NCI-H2107 (cell line): ENCODE results near the gene SPEF1.
"Not testable (repeated sequence)": the region's sequence is repeated elsewhere in the genome, so short reads cannot be mapped to it uniquely, and the experiment has no call there.

Source experiments
- DNase-seq: peaks from one replicate; lab custom pipeline; 2025; lab: John Stamatoyannopoulos, UW

Gene SPEF1, protein sequence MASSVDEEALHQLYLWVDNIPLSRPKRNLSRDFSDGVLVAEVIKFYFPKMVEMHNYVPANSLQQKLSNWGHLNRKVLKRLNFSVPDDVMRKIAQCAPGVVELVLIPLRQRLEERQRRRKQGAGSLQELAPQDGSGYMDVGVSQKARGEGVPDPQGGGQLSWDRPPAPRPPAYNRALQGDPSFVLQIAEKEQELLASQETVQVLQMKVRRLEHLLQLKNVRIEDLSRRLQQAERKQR

DNA sequence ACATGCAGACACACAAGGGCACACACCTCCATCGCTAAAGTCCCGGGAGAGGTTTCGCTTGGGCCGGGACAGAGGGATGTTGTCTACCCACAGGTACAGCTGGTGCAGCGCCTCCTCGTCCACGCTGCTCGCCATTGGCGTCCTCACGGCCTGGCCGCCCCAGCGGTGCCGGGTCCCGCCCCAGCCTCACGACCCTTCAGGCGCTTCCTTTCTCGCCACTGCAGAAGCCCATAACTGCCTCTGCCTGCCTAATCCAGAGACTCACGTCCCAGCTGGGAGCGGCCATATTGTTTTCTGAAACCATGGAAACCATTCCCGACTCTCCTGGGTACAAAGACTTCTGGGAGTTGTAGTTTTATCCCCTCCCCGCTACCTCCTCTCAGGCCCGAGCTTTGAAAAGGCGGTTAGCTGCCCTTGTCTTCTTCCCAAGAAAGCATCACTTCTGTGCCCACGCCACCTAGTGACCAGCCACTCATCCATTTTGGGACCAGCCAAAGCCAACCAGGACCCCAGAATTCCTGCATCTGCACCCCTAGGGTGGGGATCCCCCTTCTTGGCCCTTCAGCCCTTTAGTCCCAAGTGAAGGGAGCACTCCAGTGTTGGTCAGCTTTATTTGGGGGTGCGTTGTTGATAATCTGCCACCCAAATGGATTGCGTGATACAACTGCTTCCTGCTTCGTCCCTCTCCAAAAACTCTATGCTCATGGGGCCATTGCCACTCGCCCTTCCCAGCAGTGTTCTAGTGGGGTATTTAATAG lies at the start of gene SPEF1:
Gene SPEF1 (minus strand): TSS at position 296 of the 758 bp plus-strand sequence. CDS start 161 bp downstream, at position 135.
- DNase-seq: peak; percentile 58

DNA sequence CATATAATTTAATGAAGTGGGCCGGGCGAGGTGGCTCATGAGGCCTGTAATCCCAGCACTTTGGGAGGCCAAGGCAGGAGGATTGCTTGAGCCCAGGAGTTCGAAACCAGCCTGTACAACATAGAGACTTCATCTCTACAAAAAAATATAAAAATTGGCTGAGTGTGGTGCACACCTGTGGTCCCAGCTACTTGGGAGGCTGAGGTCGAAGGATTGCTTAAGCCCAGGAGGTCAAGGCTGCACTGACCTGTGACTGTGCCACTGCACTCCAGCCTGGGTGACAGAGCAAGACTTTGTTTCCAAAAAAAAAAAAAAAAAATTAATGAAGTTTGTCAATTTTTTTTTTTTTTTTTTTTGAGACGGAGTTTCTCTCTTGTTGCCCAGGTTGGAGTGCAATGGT lies 48.6 kb upstream of the SPEF1 start:
- not testable (repeated sequence) for DNase-seq

DNA sequence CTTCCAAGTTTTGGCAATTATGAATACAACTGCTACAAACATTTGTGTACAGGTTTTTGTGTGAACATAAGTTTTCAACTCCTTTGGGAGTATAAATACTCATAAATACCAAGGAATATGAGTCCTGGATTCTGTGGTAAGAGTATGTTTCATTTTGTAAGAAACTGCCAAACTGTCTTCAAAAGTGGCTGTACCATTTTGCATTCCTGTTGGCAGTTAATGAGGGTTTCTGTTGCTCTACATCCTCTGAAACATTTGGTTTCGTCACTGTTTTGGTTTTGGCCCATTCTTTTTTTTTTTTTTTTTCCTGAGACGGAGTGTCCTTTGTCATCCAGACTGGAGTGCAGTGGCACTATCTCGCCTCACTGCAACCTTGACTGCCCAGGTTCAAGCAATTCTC lies 47.5 kb upstream of the SPEF1 start:
- no peak for DNase-seq

DNA sequence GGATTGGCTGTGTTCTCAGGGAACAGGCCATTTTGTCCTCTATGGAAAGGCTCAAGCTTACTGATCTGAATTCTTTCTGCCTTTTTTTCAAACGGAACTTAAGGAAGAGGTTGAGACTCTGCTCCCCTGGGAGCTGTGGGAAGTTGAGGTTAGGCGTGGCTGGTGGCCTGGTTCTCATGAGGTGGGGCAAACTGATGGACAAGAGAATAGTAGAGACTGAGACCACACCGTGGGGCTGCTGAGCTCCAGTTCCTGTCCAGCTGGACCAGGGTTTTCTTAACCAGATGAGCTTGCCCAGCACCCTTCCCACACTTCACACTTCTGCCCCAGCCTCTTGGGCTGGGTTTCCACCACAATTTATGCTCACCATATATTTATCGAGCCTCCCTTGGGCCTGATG lies 45.2 kb upstream of the SPEF1 start:
- no peak for DNase-seq

DNA sequence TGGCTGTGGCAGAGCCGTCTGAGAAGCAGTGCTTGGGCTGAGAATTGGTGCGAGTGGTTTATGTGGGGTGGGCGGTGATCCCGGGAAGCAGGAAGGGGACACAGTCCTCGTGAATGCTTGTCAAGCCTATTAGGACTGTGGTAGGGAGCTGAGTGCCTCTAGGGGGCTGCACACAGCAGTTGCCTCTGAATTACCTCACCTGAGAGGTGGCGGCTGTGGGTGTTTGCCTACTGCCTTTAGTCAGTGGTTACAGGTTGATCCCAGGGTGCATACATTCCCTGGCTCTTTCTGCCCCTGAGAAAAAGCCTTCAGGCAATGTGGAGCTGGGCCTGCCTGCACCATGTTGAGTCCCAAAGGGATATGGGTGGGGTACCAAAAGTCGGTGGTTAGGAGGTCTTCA lies 44.3 kb upstream of the SPEF1 start:
- DNase-seq: no peak

DNA sequence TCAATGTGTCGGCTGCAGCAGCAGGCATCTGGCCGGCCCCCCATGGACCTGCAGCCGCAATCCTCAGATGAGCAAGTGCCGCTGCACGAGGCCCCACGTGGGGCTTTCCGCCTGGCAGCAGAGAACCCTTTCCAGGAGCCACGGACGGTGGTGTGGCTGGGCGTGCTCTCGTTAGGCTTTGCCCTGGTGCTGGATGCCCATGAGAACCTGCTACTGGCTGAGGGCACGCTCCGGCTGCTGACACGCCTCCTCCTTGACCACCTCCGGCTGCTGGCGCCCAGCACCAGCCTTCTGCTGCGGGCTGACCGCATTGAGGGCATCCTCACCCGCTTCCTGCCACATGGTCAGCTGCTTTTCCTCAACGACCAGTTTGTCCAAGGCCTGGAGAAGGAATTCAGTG lies 42.6 kb upstream of the SPEF1 start:
- no peak for DNase-seq

DNA sequence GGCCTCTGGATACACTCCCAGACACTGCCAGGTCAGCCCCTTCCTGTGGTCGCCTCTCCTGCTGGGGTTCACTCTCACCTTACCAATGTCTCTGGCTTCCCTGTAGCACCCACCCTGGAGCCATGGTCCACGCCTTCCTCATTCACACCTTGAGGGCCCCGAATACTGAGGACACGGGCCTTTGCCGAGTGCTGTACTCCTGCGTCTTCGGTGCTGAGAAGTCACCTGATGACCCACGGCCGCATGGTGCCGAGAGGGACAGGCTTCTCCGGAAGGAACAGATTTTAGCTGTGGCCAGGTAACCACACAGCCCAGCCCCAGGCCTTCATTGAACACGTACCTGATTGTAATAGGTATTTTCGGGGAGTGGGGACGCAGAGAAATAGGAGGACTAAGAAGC lies 40.7 kb upstream of the SPEF1 start:
- DNase-seq: no peak

DNA sequence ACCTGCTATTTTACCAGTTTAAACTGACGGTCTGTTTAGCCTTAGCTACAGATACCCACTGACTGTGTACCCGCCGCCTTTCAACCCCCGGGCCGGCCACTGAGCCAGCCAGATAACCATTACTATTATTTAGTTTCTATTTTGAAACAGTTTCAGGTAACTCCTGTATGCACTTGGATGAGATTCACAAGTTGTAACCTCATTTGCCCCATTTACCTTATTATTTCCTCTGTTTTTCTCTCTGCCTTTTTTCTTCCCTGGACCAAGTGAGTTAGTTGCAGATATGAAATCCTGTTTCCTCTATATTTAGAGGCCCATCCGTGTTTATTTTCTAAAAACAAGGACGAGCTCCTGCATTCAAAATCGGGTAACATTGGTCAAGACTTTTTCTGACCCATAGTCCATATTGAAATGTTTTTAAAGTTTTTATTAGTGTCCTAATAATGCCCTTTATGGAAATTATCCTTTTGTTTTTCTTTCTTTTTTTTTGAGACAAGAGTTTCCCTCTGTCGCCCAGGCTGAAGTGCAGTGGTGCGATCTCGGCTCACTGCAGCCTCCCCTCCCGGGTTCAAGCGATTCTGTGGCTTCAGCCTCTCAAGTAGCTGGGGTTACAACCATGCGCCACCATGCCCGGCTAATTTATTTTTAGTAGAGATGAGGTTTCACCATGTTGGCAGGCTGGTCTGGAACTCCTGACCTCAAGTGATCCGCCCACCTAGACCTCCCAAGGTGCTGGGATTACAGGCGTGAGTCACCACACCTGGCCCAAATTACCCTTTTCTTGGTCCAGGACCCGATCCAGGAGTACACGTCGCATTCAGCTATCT lies 39.9 kb upstream of the SPEF1 start:
- no peak for DNase-seq

DNA sequence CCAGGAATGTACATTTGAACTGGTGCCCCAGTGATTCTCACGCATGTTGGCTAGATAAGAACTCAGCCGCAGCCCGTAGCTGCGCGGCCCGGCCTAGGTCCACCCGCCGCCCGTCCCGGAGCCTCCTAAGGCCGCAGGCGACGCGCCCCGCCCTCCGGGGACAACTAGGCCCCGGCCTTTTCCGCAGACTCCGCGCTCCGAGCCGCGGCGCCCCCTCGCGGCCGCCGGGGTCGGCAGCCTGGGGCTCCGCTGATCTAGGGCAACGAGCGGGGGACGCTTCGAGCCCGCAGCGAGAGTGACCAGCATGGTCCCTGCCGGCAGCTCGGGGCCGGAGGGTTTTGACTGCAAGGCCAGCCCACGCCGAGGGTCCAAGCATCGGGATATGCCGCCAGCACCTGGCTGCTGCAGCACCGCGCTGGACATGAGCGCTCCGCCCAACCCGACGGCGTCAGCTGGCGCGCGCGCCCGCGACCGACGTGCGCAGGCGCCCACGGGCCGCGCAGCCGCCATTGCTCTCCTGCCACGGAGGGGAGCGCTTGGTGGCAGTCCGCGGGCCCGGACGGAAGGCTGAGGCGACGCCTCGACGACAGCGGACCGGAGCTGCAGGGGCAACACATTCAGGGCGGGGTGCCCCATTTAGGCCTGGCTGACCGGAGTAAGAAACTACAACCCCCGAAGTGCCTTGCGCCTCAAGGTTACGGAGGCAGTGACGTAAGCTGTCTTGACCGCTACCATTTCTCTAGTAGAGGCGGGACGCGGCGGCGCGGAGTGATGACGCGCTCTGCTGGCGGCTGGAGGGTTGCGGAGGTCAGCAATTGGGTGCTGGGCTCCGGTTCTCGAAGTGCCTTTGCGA lies 39.0 kb upstream of the SPEF1 start, which contains the start of gene AP5S1:
Gene AP5S1 (plus strand): TSS at position 500 of the 853 bp plus-strand sequence. CDS start 1,571 bp downstream, outside the sequence.
- DNase-seq: peak; percentile 81

DNA sequence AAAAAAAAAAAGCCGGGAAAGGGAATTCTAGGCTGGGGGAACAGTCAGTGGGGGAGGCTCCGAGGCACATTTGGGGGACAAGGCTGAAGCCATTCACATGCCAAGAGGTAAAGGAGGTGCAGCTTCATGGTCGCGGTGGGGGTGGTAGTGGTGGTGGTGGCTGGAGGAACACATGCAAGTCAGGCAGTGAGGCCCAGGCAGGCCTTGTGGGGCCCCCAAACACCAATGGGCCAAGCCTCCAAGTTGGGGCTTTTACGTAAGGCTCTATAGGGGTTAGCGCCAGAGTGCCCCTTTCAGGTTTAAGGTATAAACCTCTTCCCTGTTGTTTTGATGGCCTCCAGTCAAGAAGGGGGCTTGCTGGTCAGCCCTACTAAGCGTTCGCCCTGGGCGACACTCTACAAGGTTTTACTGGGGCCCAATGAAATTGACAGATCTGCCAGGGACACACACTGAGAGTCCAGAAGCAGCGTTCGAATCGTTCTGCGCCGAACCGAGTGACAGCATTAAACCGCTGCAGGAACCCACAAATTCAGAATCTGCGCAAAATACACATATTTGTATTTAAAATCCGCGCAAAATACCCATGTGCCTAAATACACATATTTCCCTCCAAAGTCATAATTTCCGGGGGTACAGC lies 38.3 kb upstream of the SPEF1 start:
- DNase-seq: no peak

DNA sequence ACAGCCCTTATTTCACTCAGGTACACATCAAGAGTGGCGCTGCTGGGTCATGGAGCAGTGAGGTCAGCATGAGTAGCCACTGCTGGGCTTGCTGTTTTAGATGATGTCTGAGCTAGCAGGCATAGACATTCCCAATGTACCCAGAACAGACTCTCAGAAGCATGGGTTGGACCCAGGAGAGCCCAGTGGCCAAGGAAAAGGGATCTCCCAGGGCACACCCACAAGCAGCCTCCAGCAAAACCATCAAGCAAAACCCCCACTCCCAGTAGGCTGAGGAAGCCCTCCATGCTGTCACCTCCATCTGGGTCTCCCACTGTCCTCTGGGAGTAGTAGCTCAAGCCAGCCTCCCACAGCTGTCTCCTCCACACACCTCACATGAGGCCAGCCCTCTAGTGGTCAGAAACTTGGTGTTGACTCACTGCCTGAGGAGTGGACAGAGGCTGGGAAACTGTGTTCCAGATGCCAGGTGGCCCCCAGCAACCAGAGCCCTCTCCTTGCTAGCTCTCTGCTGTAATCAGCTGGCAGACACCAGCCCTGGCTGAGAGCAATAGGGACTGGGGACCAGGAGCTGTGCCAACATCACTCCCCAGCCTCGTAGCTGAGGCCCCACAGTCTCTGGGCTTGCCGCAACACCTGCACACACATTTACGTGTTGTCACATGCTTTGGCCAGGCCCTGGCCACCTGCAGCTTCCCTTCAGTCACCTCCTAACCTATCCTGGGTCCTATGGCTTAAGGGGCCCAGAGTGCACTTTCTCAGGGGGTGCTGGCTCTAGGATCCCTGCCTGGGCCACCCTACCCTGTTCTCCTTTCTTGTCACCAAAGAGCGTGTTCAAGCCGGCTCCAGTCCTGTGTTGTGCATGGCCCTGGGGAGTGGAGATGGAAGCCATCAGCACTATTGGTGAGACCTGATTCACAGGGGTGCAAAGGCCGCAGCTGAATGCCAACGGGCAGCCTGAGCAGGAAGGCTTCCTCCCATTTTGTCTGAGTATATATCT lies 37.2 kb upstream of the SPEF1 start:
- no peak for DNase-seq

DNA sequence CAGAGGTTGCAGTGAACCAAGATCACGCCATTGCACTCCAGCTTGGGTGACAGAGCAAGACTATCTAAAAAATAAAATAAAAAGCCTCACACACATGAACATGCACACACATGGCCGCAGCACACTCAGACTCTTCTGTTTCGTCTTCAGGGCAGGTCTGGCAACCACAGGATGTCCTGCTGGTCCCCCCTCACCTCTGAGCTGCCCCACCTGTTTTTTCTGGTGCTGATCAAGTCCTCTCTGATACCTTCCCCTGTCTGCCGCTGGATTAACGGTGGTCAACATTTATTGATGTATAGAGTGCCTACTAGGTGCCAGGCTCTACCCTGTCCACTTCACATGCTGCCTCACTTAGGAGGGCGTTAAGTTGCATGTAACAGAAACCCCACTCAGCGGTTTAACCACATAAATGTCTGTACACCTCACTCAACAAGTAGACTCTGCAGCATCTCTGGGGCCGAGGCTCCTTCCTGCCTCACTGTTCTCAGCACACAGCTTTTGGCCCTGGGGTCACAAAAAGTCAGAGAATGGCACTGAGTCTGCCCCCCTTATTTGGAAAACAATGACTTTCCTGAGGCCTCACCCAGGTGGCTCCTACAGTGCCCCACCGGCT lies 34.6 kb upstream of the SPEF1 start:
- DNase-seq: no peak

DNA sequence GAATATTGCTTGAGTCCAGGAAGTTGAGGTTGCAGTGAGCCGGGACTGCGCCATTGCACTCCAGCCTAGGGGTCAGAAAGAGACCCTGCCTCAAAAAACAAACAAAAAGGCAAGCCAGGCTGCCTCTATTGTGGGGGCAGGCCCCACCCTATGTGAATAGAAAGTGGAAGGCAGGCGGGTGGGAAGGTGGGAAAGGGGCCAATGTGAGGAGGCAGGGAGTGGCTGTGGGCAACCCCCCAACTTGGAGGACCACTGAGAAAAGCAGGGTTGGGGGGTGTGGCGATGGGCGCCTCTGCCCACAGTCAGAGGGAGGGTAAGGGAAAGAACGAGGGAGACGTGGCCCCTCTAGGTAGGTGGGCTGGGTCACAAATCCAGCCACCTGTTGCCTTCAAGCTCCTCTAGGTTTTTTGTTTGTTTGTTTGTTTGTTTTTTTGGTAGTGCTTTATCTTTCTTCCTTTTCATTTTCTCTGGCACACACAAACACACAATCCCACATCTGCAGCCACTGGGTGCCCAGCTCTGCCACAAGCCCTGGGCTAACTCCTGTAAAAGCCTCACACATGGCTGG lies 33.8 kb upstream of the SPEF1 start:
- no peak for DNase-seq

DNA sequence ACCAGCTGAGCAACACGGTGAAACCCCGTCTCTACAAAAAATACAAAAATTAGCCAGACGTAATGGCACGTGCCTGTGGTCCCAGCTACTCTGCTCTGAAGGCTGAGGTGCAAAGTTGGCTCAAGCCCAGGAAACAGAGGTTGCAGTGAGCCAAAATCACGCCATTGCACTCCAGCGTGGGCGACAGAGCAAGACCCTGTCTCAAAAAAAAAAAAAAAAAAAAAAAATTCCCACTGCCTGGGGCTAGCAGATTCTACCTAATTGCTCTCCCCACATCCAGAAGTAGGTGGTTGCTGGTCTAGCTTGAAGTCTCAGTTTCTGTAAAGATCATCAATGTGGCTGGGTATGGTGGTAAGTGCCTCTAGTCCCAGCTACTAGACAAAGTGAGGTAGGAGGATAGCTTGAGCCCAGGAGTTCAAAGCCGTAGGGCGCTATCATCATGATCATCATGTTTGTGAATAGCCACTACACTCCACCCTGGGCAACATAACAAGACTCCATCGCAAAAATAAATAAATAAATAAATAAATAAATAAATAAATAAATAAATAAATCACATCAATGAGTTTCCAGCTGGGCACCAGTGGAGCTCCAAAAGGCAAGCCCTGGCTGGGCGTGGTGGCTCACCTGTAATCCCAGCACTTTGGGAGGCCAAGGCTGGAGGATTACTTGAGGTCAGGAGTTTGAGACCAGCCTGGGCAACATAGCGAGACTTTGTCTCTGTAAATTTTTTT lies 32.8 kb upstream of the SPEF1 start:
- DNase-seq: no peak

DNA sequence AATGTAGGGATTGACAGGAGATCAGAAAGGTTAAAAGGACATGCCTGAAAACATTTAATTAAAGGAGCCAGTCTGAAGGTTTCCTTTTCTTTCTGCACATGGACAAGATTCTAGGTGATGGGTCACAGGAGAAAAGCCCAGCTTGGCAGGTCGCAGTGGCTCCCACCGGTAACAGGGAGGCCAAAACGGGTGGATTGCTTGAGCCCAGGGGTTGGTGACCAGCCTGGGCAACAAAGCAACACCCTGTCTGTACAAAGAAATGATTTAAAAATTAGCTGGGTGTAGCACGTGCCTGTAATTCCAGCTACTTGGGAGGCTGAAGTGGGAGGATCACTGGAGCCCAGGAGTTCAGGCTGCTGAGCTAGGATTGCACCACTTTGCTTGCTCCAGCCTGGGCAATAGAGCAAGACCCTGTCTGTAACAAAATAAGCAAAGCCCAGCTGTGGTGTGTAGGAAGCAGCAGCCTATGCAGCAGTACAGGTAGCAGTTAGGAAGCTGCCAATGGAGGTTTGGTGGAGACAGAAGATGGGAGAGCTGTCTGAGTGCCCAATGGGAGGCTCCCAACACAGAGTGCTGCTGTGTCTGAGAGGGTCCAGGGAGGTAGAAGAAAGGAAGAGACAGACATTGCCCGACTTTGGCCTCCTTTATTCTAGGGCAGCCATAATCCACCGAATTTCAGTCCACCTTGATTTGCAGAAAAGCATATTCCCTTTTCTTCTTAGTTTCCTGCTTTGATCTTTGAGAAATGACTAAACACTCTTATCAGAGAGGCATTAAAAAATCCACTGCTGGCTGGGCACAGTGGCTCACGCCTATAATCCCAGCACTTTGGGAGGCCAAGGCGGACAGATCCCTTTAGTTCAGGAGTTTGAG lies 32.0 kb upstream of the SPEF1 start:
- DNase-seq: no peak

DNA sequence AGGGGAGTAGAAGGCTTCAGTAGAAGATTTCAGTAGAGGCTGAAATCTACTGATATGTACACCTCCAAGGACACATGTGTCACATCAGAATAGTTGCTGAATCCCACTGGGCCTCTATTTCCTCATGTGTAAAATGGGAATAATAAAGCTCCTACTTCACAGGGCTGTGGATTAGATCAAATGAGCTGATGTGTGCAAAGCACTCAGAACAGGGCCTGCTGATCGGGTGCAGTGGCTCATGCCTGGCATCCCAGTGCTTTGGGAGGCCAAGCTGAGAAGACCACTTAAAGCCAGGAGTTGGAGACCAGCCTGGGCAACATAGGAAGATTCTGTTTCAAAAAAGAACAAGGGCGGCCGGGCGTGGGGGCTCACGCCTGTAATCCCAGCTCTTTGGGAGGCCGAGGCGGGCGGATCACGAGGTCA lies 31.0 kb upstream of the SPEF1 start:
- DNase-seq: no peak

DNA sequence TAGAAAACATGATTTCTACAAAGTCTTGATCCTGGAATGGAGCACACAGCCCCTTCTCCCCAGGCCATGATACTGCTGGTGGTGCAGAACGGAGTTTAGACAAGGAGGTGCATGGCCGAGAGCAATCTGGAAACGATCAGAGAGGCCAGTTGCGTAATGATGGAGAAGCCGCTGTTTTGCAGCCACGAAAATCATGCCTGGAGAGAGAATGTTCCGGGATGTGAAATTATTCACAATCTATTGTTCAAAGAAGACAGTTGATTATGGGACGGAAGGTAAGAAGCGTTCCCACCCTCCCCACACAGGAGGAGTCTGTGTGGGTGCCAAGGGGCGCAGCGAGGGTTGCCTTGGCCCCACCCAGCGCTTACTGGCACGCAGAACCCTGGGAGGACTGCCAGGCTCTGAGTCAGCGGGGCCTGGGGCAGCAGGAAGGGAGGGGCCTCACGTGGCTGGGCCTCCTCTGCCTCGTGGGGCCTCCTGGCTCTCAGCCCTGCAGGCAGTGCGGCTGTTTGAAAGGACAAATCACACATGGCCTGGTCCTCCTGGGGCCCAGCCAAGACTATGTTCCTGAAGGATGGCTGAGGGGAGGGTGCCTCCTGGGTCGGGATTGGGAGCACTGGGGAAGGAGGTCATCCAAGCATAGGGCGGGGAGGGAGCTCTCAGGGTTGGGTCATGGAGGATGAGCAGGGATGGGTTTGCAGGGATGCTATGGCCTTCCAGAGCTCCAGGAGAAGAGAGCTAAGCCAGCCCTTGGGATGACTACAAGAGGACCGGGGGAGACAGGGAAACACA lies 30.4 kb upstream of the SPEF1 start:
- DNase-seq: peak; percentile 78
